IPS-20b (cell line): Measurements from ENCODE around the gene CDH4.
"Not testable (repeated sequence)": the region's sequence is repeated elsewhere in the genome, so short reads cannot be mapped to it uniquely, and the experiment has no call there.

Source experiments
- H3K27ac ChIP-seq: one replicate; pipeline ENCODE4 v1.5.1; 2013; ENCODE audit warnings: low read length
- H3K27me3 ChIP-seq: 2 replicates; pipeline ENCODE4 v1.6.1; 2013; ENCODE audit warnings: mild to moderate bottlenecking, low read length, inconsistent platforms; ENCODE audit not compliant: insufficient read depth
- H3K36me3 ChIP-seq: 2 replicates; pipeline ENCODE4 v1.6.1; 2013; ENCODE audit warnings: low read depth, mild to moderate bottlenecking, inconsistent platforms, low read length, moderate library complexity; ENCODE audit not compliant: insufficient read depth
- H3K4me1 ChIP-seq: 2 replicates; pipeline ENCODE4 v1.6.1; 2013; ENCODE audit warnings: mild to moderate bottlenecking, control low read depth, inconsistent platforms, low read length, moderate library complexity; ENCODE audit not compliant: insufficient read depth
- H3K4me3 ChIP-seq: 2 replicates; pipeline ENCODE4 v1.5.1; 2013; ENCODE audit warnings: mild to moderate bottlenecking, low read length, inconsistent platforms
- H3K9ac ChIP-seq: 2 replicates; pipeline ENCODE4 v1.6.1; 2013; ENCODE audit warnings: low read depth, mild to moderate bottlenecking, inconsistent platforms, low read length, moderate library complexity
- H3K9me3 ChIP-seq: 2 replicates; pipeline ENCODE4 v1.6.1; 2013; ENCODE audit warnings: mild to moderate bottlenecking, low read depth, low read length, inconsistent platforms; ENCODE audit not compliant: insufficient read depth

The CDH4 gene

GRCh38 chr20:61976644-61977418 lies 724.8 kb downstream of the CDH4 start:
- H3K9ac ChIP-seq, result no peak overlapping the region
- H3K36me3 ChIP-seq, result peaks cover 36% of the 10 kb centered on the region
- H3K9me3 ChIP-seq, result no peaks in the 10 kb centered on the region
- H3K27ac ChIP-seq, result no peak overlapping the region
- no peak overlapping the region for H3K4me3 ChIP-seq
- no peaks in the 10 kb centered on the region for H3K27me3 ChIP-seq
- H3K4me1 ChIP-seq, result no peaks in the 10 kb centered on the region

GRCh38 chr20:61977419-61977786 lies 725.3 kb downstream of the CDH4 start:
- no peaks in the 10 kb centered on the region for H3K27me3 ChIP-seq
- H3K4me1 ChIP-seq, result no peaks in the 10 kb centered on the region
- no peaks in the 10 kb centered on the region for H3K9me3 ChIP-seq
- peaks cover 31% of the 10 kb centered on the region for H3K36me3 ChIP-seq
- no peak overlapping the region for H3K9ac ChIP-seq
- H3K4me3 ChIP-seq, result no peak overlapping the region
- no peak overlapping the region for H3K27ac ChIP-seq

DNA sequence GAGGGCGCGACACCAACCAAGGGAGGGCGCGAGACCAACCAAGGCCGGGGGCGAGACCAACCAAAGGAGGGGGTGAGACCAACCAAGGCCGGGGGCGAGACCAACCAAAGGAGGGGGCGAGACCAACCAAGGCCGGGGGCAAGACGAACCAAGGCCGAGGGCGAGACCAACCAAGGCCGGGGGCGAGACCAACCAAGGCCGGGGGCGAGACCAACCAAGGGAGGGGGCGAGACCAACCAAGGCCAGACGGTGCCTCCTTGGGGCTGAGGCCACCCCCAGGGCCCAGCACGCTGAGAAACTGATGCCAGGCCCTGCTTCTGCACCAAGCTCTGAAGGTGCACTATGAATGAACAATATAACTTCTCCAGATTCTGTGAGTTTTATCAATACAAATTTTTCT lies 726.4 kb downstream of the CDH4 start:
- Histone ChIP-seq H3K27ac (no peak overlapping the region), H3K9me3 (no peaks in the 10 kb centered on the region), H3K4me1 (no peaks in the 10 kb centered on the region), H3K9ac (no peak overlapping the region), H3K27me3 (no peaks in the 10 kb centered on the region), H3K36me3 (peaks cover 24% of the 10 kb centered on the region), H3K4me3 (no peak overlapping the region)

- Histone ChIP-seq H3K9ac (no peak overlapping the region), H3K27me3 (no peaks in the 10 kb centered on the region), H3K36me3 (peaks cover 23% of the 10 kb centered on the region), H3K4me1 (no peaks in the 10 kb centered on the region), H3K4me3 (no peak overlapping the region), H3K9me3 (no peaks in the 10 kb centered on the region), H3K27ac (no peak overlapping the region)
Measured at GRCh38 chr20:61979090-61979489, 727.0 kb downstream of the CDH4 start.

DNA sequence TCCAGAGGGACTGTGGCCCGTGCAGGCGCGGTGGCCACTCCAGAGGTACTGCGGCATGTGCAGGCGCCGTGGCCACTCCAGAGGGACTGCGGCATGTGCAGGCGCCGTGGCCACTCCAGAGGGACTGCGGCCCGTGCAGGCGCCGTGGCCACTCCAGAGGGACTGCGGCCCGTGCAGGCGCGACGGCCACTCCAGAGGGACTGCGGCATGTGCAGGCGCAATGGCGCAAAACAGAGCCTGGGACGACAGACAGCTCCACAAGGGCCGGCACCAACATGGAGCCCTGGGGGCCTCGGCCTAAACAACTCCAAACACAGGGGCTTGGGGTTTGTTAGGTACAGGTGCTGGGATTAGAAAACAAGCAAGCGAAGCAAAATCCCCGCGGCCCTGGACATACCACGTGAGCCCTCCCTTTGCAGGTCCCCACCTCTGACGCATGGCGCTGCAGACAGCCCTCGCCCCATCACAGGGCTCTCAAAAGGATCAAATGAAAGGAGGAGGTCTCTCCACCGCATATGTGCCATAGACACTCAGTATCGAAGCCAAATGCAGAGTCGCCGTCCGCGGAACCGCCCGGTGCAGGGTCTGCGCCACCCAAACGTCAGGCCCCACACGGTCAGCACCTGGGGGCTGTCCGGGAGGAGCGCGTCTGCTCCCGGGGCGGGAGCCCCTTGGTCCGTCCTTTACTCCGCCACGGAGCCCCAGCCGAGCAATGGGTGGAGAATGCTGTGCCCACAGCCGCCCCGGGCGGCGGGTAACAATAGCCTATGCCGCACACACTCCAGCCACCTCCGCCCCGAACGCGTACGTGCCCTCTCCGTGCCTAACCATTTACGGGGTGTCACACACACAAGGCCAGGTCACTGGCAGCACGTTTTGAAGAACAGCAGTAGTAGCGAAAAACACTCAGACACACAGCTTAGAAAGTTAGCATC lies 727.9 kb downstream of the CDH4 start:
- H3K36me3 ChIP-seq, result peaks cover 22% of the 10 kb centered on the region; the same call in 1 of the 2 replicates
- H3K9ac ChIP-seq, result no peak overlapping the region
- H3K4me1 ChIP-seq, result no peaks in the 10 kb centered on the region
- no peaks in the 10 kb centered on the region for H3K27me3 ChIP-seq
- no peak overlapping the region for H3K4me3 ChIP-seq
- H3K27ac ChIP-seq, result no peak overlapping the region
- no peaks in the 10 kb centered on the region for H3K9me3 ChIP-seq

GRCh38 chr20:61980647-61981583 lies 728.9 kb downstream of the CDH4 start:
- H3K36me3 ChIP-seq, result peaks cover 18% of the 10 kb centered on the region; the same call in 1 of the 2 replicates
- H3K27ac ChIP-seq, result no peak overlapping the region
- no peak overlapping the region for H3K4me3 ChIP-seq
- no peak overlapping the region for H3K9ac ChIP-seq
- H3K9me3 ChIP-seq, result no peaks in the 10 kb centered on the region
- H3K4me1 ChIP-seq, result no peaks in the 10 kb centered on the region
- no peaks in the 10 kb centered on the region for H3K27me3 ChIP-seq

DNA sequence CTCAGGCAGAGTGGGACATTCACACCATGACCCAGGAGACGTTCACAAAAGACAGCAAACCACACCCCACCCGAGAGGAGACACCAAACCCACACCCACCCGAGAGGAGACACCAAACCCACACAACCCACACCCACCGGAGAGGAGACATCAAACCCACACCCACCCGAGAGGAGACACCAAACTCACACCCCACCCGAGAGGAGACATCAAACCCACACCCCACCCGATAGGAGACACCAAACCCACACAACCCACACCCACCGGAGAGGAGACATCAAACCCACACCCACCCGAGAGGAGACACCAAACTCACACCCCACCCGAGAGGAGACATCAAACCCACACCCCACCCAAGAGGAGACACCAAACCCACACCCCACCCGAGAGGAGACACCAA lies 729.6 kb downstream of the CDH4 start:
- H3K36me3 ChIP-seq, result peaks cover 22% of the 10 kb centered on the region; the same call in 1 of the 2 replicates
- not testable (repeated sequence) for H3K27ac ChIP-seq, H3K9ac ChIP-seq, H3K4me1 ChIP-seq, H3K27me3 ChIP-seq, H3K4me3 ChIP-seq, H3K9me3 ChIP-seq

DNA sequence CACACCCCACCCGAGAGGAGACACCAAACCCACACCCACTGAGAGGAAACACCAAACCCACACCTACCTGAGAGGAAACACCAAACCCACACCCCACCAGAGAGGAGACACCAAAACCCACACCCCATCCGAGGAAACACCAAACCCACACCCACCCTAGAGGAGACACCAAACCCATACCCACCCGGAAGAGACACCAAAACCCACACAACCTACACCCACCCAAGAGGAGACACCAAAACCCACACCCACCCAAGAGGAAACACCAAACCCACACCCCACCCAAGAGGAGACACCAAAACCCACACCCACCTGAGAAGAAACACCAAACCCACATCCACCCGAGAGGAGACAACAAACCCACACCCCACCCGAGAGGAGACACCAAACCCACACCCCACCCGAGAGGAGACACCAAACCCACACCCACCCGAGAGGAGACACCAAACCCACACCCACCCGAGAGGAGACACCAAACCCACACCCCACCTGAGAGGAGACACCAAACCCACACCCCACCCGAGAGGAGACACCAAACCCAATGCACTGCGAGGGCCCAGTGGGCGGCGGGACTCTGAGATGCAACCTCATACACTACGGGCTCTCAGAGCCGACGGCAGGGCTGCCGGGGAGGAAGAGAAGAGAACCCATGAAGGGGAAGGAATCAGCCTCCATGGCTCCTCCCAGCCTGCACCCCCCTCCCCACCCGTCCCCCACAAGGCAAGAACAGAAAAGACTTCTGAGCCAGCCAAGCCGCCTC lies 730.3 kb downstream of the CDH4 start:
- no peak overlapping the region for H3K9ac ChIP-seq
- H3K4me3 ChIP-seq, result no peak overlapping the region
- no peak overlapping the region for H3K27ac ChIP-seq
- no peaks in the 10 kb centered on the region for H3K9me3 ChIP-seq
- H3K36me3 ChIP-seq, result peaks cover 29% of the 10 kb centered on the region; the same call in 1 of the 2 replicates
- H3K4me1 ChIP-seq, result no peaks in the 10 kb centered on the region
- H3K27me3 ChIP-seq, result no peaks in the 10 kb centered on the region

- H3K36me3 ChIP-seq, result peaks cover 34% of the 10 kb centered on the region; the same call in 1 of the 2 replicates
- H3K4me1 ChIP-seq, result no peaks in the 10 kb centered on the region
- H3K27ac ChIP-seq, result no peak overlapping the region
- no peak overlapping the region for H3K9ac ChIP-seq
- H3K27me3 ChIP-seq, result no peaks in the 10 kb centered on the region
- no peak overlapping the region for H3K4me3 ChIP-seq
- H3K9me3 ChIP-seq, result no peaks in the 10 kb centered on the region
Measured at GRCh38 chr20:61982951-61983315, 730.9 kb downstream of the CDH4 start.

DNA sequence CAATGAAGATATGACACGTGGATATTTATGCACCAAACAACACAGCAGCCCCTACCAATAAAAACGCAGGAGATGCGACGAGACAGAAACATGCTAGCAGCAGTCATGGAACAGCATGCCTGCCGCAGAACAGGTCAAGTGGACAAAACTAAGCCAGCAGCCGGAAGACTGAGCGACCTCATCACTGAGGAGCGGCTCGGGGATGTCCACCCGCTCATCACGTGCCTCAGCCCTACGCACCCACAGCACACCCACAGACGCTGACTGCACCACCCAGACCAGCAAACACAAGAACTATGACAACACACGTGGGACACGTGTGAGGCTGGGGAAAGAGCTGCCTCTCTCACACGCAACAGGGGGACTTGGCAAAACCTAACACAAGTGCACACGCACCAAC lies 731.9 kb downstream of the CDH4 start:
- H3K27ac ChIP-seq, result no peak overlapping the region

GRCh38 chr20:61984431-61984830 lies 732.4 kb downstream of the CDH4 start:
- H3K9me3 ChIP-seq, H3K4me1 ChIP-seq, H3K27me3 ChIP-seq, H3K4me3 ChIP-seq, H3K27ac ChIP-seq, H3K9ac ChIP-seq: not testable (repeated sequence)
- H3K36me3 ChIP-seq, result peaks cover 36% of the 10 kb centered on the region; the same call in 1 of the 2 replicates

More for the DNA sequence above, 731.9 kb downstream of the CDH4 start:
- Histone ChIP-seq H3K36me3 (peaks cover 36% of the 10 kb centered on the region; the same call in 1 of the 2 replicates), H3K9ac (no peak overlapping the region), H3K9me3 (no peaks in the 10 kb centered on the region), H3K27me3 (no peaks in the 10 kb centered on the region), H3K4me3 (no peak overlapping the region), H3K4me1 (no peaks in the 10 kb centered on the region)
